ENCODE data around the gene ADAM21. TPM values are rescaled to one million over a fixed set of nuclear protein-coding genes. Genes with fewer than 3 reads are reported as not detected.
"Not testable (repeated sequence)": the region's sequence is repeated elsewhere in the genome, so short reads cannot be mapped to it uniquely, and the experiment has no call there.

Gene ADAM21
- under 1 TPM; 0.16 to 0.43 (median 0.30) TPM for polyA plus RNA-seq (ENCODE audit: insufficient read length in 4 of 4)

DNA sequence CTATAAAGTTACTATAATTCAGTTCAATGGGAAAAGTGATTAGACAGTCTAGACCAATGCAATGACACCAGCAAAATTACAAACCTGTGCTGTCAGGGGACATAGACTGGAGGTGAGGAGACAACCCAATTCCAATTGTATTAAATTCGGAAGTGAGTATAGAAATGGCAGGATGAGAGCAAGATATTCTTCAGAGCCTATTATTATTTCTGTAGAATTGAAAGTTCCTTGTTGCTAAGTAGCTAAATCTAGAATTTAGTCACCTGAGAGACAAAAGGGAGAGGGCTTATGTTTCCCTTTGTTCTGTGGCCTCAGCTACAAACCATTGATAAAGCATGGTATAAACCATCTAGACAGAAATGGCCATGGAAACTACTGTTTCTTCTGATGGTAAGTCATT, at the start of gene ADAM21:
ADAM21 (plus strand) TSS at position 301 of the 400 bp plus-strand sequence. CDS start 5,326 bp downstream, outside the sequence.
- DNase-seq (ENCODE audit: low read depth in 4 of 4, low spot score in 3 of 4) = no peak

DNA sequence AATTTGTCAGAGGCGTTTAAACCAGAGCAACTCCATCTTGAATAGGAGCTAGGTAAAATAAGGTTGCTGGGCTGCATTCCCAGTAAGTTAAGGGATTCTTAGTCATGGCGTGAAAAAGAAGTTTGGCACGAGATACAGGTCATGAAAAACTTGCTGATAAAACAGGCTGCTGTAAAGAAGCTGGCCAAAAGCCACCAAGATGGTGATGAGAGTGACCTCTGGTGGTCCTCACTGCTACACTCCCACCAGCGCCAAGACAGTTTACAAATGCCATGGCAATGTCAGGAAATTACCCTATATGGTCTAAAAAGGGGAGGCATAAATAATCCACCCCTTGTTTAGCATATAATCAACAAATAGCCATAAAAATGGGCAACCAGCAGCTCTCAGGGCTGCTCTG, 48.6 kb upstream of the ADAM21 start:
- DNase-seq (ENCODE audit: low read depth in 4 of 4, low spot score in 3 of 4) = not testable (repeated sequence)

DNA sequence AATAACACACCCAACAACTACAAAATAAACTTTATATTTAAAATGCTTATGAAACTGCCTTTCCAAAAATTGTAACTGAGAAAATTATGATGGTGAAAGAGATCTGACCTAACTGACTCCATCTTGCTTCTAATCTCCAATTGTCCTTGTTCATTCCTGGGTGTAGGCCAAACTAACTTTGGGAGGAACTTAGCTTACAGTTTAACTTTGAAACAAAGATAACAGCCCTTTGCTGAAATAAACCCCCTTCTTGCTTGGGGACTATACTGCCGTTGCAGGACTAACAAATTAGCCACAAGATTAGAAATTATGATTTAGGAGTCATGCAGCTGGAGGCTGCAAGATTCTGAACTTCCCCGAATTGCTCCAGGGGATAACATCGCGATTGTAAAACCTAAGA, 45.8 kb upstream of the ADAM21 start:
- not testable (repeated sequence) for DNase-seq (ENCODE audit: low read depth in 4 of 4, low spot score in 3 of 4)

DNA sequence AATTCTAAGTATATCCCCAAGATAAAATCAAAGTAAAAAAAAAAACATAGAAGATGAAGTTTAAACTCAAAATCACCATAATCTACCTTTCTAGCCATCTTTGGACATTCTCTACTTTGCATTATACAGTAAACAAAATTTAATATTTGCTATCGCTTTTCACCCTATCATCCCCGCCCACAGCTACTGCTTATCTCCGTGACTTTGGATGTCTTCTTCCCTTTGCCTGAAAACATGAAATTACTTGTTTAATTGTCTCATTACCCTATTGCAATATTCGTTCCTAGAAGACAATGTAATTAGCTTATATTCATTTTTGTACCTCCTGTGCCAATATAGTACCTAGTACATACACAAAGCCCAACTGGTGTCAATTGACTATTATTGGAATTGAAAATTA, 44.4 kb upstream of the ADAM21 start:
- DNase-seq (ENCODE audit: low read depth in 4 of 4, low spot score in 3 of 4) = no peak

DNA sequence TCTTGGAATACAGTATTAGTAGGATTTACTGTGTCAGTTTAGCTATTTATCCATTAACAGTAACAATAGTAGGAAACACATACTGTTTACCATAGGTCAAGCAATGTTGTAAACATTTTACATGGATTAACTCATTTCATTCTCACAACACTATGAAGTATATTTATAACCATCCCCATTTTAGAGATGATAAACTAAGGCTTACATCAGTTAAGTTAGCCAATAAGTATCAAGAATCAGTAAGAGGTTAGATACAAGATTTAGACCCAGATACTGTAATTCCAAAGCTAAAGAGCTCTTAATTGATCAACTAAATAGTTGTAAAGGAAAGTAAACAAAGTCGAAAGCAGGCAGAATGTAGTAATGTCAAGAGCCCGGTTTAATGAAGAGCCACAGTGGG, 36.2 kb upstream of the ADAM21 start:
- DNase-seq (ENCODE audit: low read depth in 4 of 4, low spot score in 3 of 4) = no peak

DNA sequence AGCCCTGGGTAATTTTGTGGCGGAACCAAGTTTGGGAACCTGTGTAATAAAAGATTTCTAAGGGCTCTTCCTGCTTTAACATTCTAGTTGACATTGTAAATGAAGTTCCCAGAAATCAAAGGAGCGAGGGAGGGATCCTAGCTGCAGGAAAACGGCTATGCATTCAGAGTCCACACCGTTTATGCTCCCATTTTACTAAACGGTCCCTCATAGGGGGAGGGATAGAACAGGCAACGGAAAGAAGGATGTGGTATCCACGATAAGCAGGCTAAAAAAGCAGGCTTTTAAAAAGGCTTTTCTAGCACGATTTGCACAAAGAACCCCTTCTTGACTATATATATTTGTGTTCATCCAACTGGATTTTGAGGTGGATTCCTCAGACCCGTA, 35.6 kb upstream of the ADAM21 start:
- DNase-seq (ENCODE audit: low read depth in 4 of 4, low spot score in 3 of 4) = peak in 2 of 4 donors; percentile 2 to 8

DNA sequence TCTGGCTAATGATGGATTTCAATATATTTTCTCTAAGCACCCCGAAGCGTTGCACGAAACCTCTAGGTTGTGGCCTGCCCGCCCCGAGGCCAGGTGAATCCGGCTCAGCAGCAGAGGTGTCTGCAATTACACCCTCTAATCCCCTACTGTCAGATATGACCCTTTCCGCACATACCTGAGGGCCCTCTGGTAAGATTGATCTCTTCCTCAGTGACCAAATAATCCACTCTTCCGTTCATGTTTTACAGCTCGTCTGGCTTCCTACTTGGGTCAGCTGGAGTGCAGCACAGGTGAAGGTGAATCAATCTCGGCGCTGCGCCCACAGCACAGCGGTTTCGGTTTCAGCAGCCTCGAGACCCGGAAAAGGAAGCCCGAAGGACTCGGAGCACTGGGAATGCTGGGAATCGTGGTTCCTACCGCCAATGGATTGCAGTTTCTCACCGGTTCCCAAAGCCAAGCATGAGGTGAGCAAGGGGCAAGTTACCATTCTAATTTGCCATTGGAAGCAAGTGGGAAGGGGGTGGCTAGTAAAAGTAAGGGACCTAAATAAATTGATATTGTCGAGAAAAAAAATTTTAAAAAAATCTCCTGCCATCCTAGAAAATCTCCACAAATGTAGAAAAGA, 35.1 kb upstream of the ADAM21 start, which contains the start of gene SYNJ2BP:
SYNJ2BP (minus strand) TSS at position 366 of the 625 bp plus-strand sequence; CDS start at position 239, 127 bp downstream.
- peak; percentile 60 to 68 (median 62) for DNase-seq (ENCODE audit: low read depth in 4 of 4, low spot score in 3 of 4)

DNA sequence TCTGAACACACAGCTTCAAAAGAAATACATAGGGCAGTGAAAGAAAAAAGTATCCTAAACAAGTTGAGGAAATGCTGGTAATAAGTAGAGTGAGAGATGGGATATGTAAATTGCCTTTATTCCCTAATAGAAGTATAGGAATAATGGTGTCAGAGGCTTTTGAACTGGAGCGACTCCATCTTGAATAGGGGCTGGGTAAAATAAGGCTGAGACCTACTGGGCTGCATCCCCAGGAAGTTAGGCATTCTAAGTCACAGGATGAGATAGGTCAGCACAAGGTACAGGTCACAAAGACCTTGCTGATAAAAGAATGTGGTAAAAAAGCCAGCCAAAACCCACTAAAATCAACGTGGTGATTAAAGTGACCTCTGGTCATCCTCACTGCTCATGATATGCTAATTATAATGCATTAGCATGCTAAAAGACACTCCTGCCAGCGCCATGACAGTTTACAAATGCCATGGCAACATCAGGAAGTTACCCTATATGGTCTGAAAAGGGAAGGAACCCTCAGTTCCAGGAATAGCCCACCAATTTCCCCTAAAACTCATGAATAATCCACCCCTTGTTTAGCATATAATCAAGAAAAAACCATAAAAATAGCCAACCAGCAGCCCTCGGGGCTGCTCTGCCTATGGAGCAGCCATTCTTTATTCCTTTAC, 32.6 kb upstream of the ADAM21 start:
- DNase-seq (ENCODE audit: low read depth in 4 of 4, low spot score in 3 of 4) = not testable (repeated sequence)

DNA sequence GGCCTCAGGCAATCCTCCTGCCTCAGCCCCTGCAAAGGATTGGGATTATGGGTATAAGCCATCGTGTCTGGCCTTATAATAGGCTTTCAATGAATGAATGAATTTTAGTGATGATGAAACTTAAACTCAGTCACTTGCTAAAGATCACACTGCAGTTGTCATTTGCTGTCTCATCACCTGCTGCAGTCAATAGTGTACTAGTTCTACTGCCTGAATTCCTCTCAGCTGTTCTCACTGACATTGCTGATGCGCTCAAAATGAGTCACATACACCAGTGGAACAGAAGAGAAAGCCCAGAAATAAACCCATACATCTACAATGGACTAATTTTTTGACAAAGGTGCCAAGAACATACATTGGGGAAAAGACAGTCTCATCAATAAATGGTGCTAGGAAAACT, 29.4 kb upstream of the ADAM21 start:
- no peak for DNase-seq (ENCODE audit: low read depth in 4 of 4, low spot score in 3 of 4)

DNA sequence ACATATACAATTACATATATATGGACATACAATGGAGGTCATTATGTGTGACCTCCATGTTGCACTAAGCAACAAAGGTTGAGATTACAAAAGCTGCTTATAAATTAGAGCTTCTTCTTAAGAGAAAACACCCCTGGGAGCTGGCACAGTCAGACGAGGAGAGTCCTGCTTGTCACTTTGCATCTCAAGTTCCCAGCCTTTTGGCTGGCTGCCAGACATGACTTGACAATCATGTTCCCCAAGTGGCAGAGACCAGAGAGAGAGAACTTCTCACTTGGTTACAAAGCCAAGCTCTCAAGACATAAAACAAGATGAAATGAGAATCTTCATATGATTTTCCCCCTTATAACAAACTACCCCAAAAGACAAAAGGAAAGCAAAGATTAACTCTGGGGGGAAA, 26.6 kb upstream of the ADAM21 start:
- DNase-seq (ENCODE audit: low read depth in 4 of 4, low spot score in 3 of 4) = no peak

DNA sequence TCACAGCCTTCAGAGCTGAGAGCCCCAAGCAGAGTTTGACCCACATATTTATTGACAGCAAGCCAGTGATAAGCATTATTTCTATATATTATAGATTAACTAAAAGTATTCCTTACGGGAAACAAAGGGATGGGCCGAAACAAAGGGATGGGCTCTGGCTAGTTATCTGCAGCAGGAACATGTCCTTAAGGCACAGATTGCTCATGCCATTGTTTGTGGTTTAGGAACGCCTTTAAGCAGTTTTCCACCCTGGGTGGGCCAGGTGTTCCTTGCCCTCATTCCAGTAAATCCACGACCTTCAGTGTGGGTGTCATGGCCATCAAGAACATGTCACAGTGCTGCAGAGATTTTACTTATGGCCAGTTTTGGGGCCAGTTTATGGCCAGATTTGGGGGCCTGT, 25.4 kb upstream of the ADAM21 start:
- not testable (repeated sequence) for DNase-seq (ENCODE audit: low read depth in 4 of 4, low spot score in 3 of 4)

DNA sequence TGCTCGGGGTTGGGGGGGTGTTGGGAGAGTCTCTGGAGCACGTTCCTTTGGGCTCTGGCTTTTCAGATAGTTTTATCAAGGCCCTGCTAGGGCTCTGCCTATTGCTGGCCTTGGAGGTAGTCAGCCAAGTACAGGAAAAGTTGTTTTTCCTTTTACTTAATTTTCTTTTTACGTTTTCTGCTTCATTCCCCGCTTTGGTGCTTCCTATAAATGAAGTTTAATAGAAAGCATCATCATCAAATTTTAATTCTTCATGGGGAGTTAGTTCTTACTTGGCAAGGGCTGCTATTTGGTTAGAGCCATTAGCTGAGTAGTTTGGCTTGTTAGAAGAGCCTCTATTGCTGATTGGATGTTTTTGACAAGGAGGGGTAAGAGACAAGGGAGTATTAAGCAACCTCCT, 15.1 kb upstream of the ADAM21 start:
- DNase-seq (ENCODE audit: low read depth in 4 of 4, low spot score in 3 of 4) = no peak

DNA sequence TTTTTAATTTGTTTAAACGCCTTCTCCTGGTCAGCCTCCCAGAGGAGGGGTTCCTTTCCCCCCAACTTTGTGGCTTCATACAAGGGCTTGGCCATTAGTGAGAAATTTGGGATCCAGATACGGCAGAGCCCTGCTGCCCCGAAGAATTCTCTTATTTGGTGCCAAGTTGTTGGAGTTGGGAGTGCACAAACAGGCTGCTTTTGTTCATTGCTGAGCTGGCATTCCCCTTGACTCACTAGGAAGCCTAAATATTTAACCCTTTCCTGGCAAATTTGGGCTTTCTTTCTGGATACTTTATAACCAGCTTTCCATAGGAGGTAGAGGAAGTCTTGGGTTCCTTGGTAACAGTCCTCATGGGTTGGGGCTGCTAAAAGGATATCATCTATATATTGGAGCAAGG, 10.3 kb upstream of the ADAM21 start:
- DNase-seq (ENCODE audit: low read depth in 4 of 4, low spot score in 3 of 4) = no peak

DNA sequence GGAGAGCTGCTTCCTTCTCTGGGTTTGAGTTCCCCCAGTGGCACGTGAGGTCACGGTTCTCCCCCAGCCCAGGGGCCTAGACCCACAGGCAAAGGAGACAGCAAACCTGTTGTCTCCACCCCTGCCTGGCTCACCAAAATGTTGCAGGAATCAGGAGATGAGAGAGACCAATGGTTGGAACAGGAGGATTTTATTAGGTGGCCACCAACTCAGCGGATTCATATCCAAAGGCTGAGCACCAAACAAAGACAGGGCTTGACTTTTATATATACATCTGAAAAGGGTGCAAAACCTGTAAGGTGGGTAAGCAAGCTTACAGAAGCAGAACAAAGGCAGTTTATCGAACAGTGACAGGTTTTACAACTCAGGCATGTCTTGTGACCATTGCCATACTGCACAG, 9.2 kb upstream of the ADAM21 start:
- no peak for DNase-seq (ENCODE audit: low read depth in 4 of 4, low spot score in 3 of 4)

DNA sequence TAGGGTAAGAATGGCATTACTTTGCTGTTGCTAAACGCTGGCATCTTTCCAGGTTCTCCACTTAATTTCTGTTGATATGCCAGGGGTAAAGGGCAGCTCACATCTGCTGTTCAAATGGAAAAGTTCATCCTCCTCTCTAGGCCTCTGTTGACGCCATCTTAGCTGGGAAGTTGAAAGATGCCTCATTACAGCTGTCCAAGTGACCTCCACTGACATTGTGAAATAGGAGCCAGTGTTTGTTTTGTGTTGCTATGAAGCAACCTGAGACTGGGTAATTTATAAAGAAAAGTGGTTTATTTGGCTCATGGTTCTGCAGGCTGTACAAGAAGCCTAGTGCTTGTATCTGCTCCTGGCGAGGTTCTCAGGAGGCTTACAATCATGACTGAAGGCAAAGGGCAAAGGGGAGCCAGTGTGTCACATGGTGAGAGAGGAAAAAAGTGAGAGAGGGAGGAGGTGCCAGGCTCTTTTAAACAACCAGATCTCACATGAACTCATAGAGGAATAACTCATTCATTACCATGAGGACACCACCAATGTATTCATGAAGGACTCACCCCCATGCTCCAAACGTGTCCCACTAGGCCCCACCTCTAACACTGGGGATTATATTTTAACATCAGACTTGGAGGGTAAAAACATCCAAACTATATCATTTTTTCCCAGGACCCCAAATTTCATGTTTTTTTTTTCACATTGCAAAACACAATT, 3.2 kb upstream of the ADAM21 start:
- peak in 1 of 4 donors; percentile 2 for DNase-seq (ENCODE audit: low read depth in 4 of 4, low spot score in 3 of 4)

DNA sequence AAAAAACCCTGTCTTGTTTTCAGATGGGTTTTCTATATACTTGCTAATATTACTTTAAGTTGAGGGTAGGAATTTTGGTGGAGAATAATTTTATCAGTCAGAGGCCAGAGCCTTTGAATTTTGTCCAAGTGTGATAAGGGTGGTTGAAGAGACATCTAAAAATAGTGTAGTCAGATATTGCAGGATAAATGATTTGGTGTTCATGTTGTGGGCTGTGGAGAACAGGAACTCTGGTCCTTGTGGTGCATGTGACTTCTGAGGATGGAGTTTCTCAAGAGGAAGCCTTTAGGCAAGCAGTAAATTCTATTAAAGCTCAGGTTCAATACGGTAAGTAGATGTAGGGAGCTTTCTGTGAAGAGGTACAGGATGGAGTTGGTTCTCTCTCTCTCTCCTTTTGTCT, 2.8 kb downstream of the ADAM21 start:
- no peak for DNase-seq (ENCODE audit: low read depth in 4 of 4, low spot score in 3 of 4)

DNA sequence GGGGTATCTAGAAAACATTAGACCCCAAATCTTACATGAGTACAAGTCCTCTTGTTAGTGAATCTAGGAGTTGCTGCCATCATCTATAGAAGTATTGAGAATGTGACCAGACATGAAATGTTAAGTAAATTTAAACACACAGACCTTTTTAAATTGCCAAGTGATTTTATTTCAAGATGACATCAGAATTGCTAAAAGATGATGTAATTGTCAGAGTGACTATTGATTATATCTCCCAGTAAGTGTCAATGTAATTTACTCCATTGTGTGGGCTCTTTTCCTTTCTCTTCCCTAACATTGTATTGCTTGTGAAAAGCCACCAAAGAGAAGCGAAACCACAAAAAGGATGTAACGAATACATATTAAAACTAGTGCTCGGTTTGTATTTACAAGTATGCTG, 16.8 kb downstream of the ADAM21 start:
- no peak for DNase-seq (ENCODE audit: low read depth in 4 of 4, low spot score in 3 of 4)

DNA sequence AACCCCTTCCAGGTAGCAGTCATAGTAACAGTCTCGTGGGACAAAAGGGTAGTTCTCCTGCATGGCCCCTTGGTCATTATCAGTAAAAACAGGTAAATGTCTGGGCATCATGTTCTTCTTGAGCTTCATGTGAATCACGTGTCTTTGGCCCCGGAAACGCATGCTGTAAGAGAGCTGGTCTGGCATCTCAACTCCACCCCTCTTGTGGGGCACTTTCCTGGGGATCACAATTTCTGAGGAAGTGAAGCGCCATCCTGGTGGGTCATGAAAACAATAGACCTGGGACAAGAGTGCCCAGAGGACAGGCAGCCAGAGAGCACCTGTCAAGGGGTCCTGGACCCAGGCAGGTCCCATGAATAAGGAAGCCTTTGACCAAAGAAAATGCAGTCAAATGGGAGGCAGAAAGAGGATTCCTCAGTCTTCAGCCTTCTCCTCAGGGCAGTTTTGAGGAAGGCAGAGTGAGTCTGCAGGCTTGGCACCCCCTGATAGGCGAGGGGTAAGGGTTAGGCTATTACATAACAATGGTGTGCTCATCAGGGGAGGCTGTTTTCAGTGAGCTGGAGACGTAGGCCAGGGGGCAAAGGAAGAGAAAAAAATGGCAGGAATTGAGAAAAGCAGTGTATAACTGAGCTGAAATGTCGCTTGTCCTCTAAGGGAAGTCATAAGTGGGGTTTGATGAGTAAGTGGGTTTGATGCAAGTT, 19.0 kb downstream of the ADAM21 start:
- not testable (repeated sequence) for DNase-seq (ENCODE audit: low read depth in 4 of 4, low spot score in 3 of 4)

DNA sequence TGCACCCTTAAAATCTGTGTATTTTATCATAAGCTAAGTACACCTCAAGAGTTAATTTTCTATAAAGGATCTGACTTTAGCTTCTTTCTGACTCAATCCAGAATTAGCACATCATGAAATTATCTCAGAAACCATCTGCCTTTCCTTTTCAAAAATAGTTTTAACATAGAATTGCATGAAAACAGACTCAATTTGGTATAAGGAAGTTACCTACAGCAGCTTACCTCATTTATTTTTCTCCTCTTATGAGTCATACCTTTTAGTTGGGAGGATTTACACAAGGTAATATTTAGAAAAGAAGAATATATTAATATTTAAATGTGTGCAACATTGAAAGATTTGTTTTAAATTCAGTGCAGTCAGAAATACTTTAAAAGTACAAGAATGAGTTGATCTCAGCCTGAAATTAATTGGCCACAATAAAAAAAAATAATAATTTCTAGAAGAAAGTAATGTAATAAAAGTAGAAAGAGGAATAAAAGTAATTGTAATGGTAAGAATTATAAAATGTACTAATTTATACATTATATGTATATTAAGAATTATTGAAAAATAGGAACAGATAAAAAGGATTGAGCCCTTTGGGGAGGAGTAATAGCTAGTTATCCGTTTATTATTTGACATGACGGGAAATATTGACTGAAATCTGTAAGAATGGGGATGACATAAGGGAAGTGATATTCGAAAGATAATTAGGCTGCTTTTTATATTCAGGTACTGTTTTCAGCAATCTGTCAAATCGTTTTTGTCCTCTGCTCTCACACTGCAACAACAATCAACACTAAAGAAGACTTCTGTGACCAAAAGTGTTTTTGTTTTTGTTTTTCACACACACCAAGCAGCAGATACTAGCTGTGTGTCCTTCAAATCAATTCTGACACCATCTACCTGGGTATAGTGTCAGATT, 20.5 kb downstream of the ADAM21 start:
- DNase-seq (ENCODE audit: low read depth in 4 of 4, low spot score in 3 of 4) = no peak

DNA sequence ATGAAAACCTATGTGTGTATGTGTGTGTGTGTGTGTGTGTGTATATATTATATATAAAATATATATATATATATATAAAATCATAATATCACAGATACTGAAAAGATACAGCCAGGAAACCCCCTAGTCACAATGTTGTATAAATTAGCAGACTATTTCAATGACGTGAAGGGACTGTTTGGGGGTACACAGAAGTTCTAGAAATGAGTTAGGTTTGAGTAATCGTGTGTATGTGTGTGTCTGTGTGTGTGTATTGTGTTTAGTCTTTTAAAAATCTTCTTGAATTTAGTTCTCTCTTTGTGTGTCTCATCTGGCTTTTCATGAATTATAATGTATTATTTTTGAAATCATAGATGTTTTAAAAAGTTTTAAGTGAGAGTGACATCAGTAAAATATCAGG, 21.9 kb downstream of the ADAM21 start:
- DNase-seq (ENCODE audit: low read depth in 4 of 4, low spot score in 3 of 4) = no peak

Measured in right renal pelvis (tissue), 4 donors.